Astrocyte of the spinal cord (primary cell): Measurements from ENCODE around the gene SYTL3.

Source experiments
- DNase-seq: peaks from one replicate; pipeline ENCODE4 v3.0.0; 2011; ENCODE audit warnings: low read depth, low spot score
- H3K4me3 ChIP-seq: 2 replicates; pipeline ENCODE4 v1.5.1; 2011; ENCODE audit warnings: low read depth, mild to moderate bottlenecking, low read length, moderate library complexity
- CTCF ChIP-seq: IDR thresholded peaks from 2 replicates; pipeline ENCODE4 v1.5.1; 2012; ENCODE audit warnings: low read depth, mild to moderate bottlenecking, low read length, inconsistent platforms
- in situ Hi-C: cut with HindIII; loops from 2 replicates; pipeline ENCODE4 v1.10.0; 2017; ENCODE audit warnings: low sequenced_read_pairs

SYTL3 gene

GRCh38 chr6:158780988-158781691 lies 131.3 kb downstream of the SYTL3 start:
- H3K4me3 ChIP-seq = no peak overlapping the region
- in situ Hi-C loops = no loop called here
- no peak for DNase-seq
- no peak for TF ChIP-seq CTCF

- TF ChIP-seq CTCF = no peak
- DNase-seq = no peak
- H3K4me3 ChIP-seq = no peak overlapping the region
- in situ Hi-C loops = no loop called here
Observed at GRCh38 chr6:158781692-158782373, 132.0 kb downstream of the SYTL3 start.

GRCh38 chr6:158782432-158783166 lies 132.7 kb downstream of the SYTL3 start:
- no peak overlapping the region for H3K4me3 ChIP-seq
- no peak for DNase-seq
- in situ Hi-C loops = no loop called here
- TF ChIP-seq CTCF = no peak

GRCh38 chr6:158783167-158783450 lies 133.3 kb downstream of the SYTL3 start:
- no peak overlapping the region for H3K4me3 ChIP-seq
- in situ Hi-C loops = no loop called here
- TF ChIP-seq CTCF = no peak
- DNase-seq = no peak

GRCh38 chr6:158783851-158784250 lies 134.0 kb downstream of the SYTL3 start:
- H3K4me3 ChIP-seq = no peak overlapping the region

GRCh38 chr6:158784505-158784904 lies 134.7 kb downstream of the SYTL3 start:
- no peak for TF ChIP-seq CTCF
- in situ Hi-C loops = no loop called here

More at GRCh38 chr6:158783851-158784250, 134.0 kb downstream of the SYTL3 start:
- DNase-seq = no peak
- no peak for TF ChIP-seq CTCF
- in situ Hi-C loops = no loop called here

More at GRCh38 chr6:158784505-158784904, 134.7 kb downstream of the SYTL3 start:
- DNase-seq = peak; percentile 36
- H3K4me3 ChIP-seq = no peak overlapping the region
